ENCODE results near the gene RAC3. TPM values are rescaled to one million over a fixed set of nuclear protein-coding genes. Genes with fewer than 3 reads are reported as not detected.

RAC3 gene
- total RNA-seq, 1 experiment from 2014 or later, result 84.8 TPM

GRCh38 chr17:82063424-82064415 lies 32.2 kb downstream of the RAC3 start:
- no peak overlapping the region for H3K23ac ChIP-seq (ENCODE audit: insufficient read length, low read depth, low read length)
- no peak for DNase-seq
- TF ChIP-seq CTCF (conservative IDR thresholded peaks at IDR 0.05), result no peak
- no peak overlapping the region for H4K91ac ChIP-seq (ENCODE audit: insufficient read length, low read depth, low read length)
- peaks cover 15% of the 10 kb centered on the region for H3K23me2 ChIP-seq (ENCODE audit: insufficient read length, low read depth, low read length, poor library complexity, severe bottlenecking)
- no peak overlapping the region for H2AK5ac ChIP-seq (ENCODE audit: insufficient read length, low read length)
- no peak overlapping the region for H3K9ac ChIP-seq (ENCODE audit: extremely low read depth, insufficient read length, low read length)
- no peak overlapping the region for H3K14ac ChIP-seq (ENCODE audit: insufficient read depth, low read length)
- Mint-ChIP-seq H3K9me3 (no peaks in the 10 kb centered on the region; a peak in 1 of 5 replicates), H3K27me3 (ENCODE audit: low read depth) (peaks cover 4% of the 10 kb centered on the region; the same call in 1 of the 2 replicates), H3K4me3 (peak overlapping the region; percentile 70 to 73; a peak in 4 of 5 replicates), H3K36me3 (ENCODE audit: insufficient read depth in 1 of 3, low read depth in 3 of 3) (peaks cover 4 to 17% (median 13%) of the 10 kb centered on the region in 3 experiments), H3K4me1 (peaks cover 4 to 5% of the 10 kb centered on the region in 2 experiments), H3K27ac (no peak overlapping the region)
- no peaks in the 10 kb centered on the region for H3K27me3 ChIP-seq (ENCODE audit: insufficient read depth, low read length)
- H3K56ac ChIP-seq (ENCODE audit: insufficient read length, low read depth, low read length), result no peak overlapping the region
- no peak overlapping the region for H3K4ac ChIP-seq (ENCODE audit: low read depth, low read length)
- H3K79me1 ChIP-seq (ENCODE audit: insufficient read depth, low read depth, low read length, poor library complexity, severe bottlenecking), result no peaks in the 10 kb centered on the region
- no peak overlapping the region for H2BK20ac ChIP-seq (ENCODE audit: low read depth, low read length, poor library complexity, severe bottlenecking)
- H2BK15ac ChIP-seq (ENCODE audit: low read depth, low read length), result no peak overlapping the region
- no peak overlapping the region for H2AFZ ChIP-seq (ENCODE audit: low read length)
- no peaks in the 10 kb centered on the region for H3K9me3 ChIP-seq (ENCODE audit: control insufficient read depth, low read depth, low read length)
- no peaks in the 10 kb centered on the region for H4K20me1 ChIP-seq (ENCODE audit: control insufficient read depth, insufficient read depth, insufficient read length)
- H3K27ac ChIP-seq (ENCODE audit: insufficient read length, low read depth, low read length), result no peak overlapping the region
- WGBS (ENCODE audit: extremely low coverage, insufficient read length, low lambda C conversion rate), result no CpG with 5 or more reads among the region's 20 CpGs
- no peaks in the 10 kb centered on the region for H3K79me2 ChIP-seq (ENCODE audit: insufficient read depth, low read length)
- H2BK120ac ChIP-seq (ENCODE audit: low read depth, low read length, poor library complexity, severe bottlenecking), result no peak overlapping the region
- H3K4me2 ChIP-seq (ENCODE audit: insufficient read depth, insufficient read length, low read length), result no peak overlapping the region
- no peak overlapping the region for H3K18ac ChIP-seq (ENCODE audit: insufficient read length, low read depth, low read length)
- H2BK5ac ChIP-seq (ENCODE audit: insufficient read length, low read length), result no peak overlapping the region
- H4K8ac ChIP-seq (replicated peaks; ENCODE audit: insufficient read length, low read depth, low read length), result no peak overlapping the region
- H2BK12ac ChIP-seq (ENCODE audit: insufficient read length, low read depth, low read length), result no peak overlapping the region
- no peaks in the 10 kb centered on the region for H3K4me1 ChIP-seq (ENCODE audit: insufficient read depth, low read length)
- no peak overlapping the region for H4K5ac ChIP-seq (ENCODE audit: insufficient read length, low read depth, low read length)
- H3T11ph ChIP-seq (ENCODE audit: low read length), result no peak overlapping the region

All from H9 (cell line).